ENCODE results near the gene SNX32.

Gene SNX32

DNA sequence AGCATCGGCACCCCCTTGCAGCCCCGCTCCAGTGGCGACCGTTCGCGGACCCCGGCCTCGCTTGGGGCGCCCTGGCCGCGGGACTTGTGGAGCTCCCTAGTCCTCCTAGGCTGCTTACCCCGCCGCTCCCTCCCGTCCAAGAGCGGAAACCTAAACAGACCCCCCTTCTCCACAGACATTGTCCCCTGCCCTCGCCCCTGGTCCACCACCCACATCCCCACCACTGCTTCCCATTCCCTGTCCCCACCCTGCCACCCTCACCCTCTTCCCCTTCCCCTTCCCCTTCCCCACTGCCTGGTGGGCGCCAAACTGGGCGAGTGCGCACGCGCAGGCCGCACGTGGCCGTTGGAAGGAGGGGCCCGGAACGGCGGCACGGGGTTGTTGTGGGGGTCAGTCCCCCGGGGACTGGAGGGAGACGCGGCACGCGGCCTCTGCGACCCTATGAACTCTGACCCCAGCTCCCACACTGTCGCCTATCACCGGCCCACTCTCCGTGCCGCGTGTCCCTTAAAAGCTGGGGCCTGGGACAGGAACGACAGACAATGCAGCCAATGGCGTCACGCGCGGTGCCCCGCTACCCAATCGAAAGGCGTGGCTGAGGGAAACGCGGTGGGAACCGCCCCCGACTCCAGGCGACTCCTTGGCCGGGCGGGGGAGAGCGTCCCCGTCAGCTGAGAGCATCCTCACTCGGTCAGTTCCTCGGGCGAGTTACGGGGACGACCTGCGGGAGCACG, at the start of gene SNX32:
Gene SNX32 (plus strand): TSS at position 667 of the 734 bp plus-strand sequence. CDS start 103 bp downstream, outside the sequence.
- peak; percentile 37 for DNase-seq (ENCODE audit: low read depth)

DNA sequence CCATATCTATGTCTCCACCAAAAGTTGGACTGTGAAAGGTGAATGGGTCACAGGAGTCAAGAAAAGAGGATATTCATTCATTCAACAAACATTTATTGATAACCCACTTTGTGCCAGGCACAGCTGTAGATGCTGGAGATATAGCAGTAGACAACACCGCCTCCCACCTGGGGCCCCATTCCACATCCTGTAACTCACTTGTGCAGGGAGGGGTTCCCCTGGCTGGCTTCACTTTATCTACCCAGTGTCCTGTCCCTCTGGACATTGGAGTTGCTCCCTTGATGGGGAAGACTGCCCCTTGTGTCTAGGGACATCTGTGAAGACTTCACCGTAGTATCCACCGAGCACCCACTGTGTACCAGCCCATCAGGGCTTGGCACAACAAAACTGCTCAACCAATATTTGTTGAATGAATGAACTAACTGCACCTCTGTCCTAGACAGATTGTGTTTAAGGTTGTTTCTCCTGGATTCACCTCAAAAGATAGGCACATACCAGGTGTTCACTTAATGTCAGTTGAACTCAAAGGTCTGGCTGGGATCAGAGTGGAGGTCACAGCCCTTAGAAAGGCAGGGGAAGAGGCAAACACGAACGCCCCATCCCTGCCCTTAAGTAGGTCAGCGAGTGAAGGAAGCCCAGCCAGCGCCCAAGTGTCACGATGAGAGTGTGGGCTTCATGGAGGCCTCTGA, 48.3 kb upstream of the SNX32 start:
- no peak for DNase-seq (ENCODE audit: low read depth)

DNA sequence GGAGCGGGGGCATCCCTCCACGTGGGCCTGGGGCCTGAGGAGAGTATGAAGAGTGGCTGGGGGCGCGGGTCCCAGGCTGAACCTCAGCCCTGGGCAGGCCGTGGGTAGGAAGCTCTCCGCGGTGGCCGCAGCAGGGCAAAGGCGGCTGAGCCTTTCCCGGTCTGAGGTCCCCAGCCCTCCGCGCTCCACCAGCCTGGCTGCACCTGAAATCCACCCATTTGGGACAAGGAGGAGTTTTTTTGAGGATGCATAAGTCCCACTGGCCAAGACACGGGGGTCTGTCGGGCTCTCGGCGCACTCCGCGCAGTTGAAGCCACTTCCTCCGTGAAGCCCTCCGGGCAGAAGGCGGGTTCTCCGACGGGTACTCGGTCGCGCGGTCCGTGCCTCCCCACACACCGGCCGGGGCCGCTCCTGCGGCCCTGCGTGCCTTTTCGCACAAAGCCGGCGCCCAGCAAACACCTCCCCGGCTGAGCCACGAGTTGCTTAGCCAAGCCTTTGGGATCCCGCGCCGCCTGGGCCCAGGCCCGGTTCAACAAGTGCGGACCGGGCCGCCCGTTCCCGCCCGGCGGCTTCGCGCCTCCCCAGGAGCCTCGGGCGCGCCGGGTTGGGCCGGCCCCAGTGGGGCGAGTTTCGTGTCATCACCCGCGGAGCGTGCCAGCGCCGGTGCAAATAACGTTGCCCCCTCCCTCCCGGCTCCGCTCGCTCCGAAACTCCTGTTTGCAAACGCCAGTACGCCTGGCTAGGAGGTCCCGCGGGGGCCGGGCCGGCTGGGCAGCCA, 47.6 kb upstream of the SNX32 start:
- no peak for DNase-seq (ENCODE audit: low read depth)

DNA sequence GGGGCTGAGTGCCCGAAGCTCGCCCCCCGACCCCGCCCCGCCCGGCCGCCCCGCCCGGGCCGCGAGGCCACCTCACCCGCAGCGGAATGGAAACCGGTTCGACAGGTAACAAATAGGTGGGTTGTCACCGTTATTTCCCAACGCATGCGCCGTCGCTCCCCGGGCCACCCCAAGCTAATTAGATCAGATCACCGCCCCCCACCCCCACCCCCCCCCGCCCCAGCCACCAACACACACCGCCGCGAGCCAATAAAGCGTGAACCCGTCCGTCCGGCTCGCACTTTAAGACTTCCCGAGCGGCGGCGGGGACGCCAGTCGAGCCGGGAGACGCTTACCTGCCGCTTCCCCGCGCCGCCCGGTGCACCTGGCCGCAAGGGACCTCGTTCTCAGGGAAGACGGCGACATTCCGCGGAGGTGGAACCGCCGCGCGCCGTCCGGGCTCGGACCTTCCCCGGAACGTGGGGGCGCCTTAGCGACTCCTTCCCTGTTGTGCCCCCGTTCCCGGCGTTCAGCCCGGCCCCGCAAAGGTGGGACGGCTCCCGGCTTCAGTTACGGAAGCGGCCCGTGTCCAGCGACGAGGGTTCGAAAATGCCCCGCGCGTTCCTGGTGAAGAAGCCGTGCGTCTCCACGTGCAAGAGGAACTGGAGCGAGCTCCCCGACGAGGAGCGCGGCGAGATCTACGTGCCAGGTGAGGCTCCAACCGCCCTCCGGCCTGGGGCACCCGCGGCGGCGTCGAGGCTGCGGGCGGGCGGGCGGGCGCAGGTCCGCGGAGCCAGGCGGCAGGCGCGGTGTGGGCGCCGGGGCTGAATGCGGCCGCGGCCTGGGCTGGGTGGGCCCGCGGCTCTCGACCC, 46.8 kb upstream of the SNX32 start, which contains the start of gene OVOL1:
Gene OVOL1 (plus strand): TSS at position 278 of the 851 bp plus-strand sequence. CDS start 311 bp downstream, at position 589.
- no peak for DNase-seq (ENCODE audit: low read depth)

DNA sequence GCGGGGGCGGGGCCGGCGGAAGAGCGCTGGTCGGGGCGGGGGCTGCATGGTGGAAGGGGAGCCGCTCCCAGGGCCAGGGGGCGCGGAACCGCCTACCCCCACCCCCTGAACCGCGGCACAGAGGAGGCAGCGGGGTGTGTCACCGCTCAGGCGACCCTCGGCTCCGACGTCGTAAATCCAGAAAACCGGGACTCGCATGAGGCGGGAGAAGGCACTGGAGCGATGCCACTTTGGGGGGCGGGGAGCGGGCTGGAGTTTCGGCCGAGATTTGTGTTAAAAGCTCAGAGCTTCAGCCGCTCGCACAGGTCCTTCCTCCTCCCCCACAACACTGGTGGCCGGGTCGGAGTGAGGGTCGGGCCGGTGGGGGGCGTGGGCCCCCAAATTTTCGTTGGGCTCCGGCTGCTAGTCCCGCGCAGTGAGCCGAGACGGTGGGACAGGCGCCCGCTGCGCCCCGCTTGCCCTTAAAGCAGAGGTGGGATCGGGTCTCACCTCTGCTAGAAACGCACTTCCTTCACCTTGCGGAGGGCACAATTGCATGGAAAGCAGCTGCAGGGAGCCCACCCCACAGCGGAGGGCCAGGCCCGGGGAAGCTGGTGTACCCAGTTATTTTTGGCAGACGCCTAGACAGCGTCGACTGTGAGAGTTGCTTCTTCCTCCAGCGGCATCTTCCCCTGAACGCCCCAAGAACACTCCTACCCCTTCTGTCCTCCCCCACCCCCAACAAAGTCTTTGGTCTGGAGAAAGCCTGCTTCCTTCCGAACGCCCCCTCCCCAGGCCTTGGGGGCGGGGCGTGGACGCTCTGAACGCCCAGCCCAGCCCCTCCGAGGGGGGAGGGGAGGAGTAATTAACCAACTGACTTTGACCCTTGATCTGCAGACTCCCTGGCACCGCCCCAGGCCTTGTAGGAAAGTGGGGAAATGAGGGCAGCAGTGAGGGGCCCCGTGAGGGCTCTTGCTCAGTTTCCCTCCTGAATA, 45.8 kb upstream of the SNX32 start:
- DNase-seq (ENCODE audit: low read depth) = no peak

DNA sequence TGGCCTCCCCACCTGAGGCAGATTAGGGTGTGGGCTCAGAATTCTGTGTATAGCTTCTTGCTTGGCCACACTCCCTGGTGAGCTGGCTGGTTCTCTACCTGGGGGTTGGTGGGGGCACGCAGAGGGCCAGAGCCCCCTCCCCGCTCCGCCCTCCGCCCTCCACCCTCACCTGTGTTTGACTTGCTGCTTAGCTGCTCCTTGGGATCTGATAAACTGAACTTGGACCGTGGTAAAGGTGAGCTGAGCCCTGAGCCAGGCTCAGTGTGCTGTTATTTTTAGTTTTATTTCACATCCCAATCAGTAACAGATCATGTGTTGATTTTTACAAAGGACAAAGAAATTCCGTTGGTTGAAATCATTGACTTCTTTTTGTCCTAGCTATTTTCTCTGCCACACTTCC, 44.9 kb upstream of the SNX32 start:
- DNase-seq (ENCODE audit: low read depth) = no peak

DNA sequence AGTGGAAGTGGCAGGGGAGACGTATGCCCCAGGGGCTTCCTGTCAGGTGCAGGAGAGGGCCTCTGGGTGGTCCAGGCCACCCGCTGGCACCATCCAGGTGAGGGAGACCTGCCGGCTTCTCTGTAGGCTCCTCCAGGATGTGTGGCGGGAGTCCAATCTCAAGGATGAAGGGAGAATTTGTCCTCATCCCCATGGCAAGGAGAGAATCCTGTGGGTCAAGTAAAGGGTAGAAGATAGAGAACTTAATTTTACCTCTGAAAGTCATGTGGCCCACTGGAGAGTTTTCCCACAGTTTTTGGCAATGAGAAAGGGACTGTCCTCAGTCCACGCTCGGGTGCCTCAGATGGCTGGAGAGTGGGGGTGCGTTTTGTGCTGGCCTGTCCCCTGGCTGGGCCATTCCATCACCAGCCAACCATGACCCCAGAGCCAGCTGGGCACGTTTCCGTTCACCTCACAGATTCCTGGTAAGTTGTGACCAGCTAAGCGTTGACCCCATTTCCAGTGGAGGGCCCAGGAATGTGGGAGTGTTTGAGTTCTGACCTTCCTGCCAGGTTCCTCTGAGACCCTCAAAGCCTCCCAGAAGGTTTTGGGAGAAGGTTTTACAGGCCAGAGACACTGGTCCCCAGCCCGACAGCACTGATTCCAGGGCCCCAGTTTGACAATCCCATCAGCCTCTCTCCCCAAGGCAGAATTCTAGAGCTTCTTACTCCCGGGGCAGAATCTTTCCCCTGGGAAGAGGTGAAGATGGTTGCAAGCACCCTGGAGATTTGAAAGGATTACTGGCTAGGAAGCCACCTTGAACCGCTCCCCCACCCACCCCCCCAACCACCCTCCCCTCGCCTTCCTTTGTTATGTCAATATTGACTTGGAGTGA, 44.3 kb upstream of the SNX32 start:
- no peak for DNase-seq (ENCODE audit: low read depth)

DNA sequence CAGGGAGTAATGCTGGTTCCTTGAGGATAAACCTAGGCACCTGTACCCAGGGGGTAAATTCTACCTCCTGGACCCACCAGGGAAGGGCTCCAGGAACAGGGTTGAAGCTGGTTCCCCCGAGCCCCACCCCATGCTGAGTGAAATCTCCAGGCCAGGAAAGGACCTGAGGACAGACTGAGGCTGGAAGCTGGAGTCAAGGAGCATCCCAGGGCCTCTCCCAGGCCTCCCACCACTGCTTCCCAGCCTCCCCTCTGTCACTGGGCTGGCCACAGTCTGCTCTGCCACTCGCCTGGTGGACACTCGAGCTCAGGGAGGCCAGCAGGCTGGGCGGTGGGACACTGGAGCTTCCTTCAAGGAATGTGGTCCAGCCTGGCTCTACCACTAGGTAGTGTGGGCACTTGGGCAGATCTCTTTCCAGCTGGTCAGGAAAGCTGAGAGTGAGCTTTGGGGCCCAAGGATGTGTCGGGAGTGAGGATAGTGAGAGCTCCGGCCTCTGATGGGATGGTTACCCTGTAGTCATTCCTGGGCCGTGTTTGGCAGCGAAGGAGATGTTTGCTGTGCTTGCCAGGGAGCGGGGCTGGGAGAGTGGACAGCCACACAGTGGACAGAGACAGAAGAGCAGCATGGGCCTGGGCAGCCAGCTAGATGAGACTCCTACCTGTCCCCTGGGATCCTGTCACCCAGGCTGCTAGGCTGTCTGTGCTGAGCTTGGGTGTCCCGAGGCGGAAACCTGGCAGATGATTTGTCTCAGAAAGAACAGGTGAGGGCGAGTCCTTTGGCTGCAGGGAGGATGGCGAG, 43.5 kb upstream of the SNX32 start:
- DNase-seq (ENCODE audit: low read depth) = no peak

DNA sequence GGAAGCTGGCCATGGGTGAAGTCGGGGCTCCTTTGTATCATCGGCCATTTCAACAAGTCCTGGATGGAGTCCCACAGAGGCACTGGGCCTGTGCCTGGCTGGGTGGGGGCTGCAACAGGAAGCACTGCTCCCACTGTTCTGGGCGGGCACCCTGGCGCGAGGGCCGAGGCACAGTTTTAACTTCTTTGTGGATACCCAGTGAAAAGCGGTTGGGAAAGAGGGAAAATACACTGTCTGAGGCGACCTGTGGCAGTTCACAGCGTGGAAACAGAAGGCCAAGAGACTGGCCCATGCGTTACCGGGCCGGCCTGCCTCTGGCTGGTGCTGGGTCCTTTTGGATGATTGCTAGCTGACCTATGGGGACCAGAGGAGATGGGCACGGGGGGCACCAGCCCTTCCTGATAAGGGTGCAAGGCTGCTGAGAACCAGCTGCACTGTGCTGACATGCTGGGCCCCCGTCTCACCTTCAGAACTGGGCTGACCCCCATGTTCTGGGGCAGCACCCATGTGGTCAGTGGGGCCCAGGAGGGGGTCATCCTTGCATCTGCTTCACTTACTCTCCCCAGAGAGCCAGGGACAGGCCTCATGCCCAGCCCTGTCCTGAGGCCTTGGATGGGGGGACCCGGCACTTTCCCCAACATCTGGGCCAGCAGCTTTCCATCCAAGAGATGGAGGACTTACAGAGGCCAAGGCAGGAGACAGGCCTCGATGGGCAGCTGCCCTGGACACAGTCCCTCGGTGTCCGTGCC, 42.7 kb upstream of the SNX32 start:
- DNase-seq (ENCODE audit: low read depth) = no peak

DNA sequence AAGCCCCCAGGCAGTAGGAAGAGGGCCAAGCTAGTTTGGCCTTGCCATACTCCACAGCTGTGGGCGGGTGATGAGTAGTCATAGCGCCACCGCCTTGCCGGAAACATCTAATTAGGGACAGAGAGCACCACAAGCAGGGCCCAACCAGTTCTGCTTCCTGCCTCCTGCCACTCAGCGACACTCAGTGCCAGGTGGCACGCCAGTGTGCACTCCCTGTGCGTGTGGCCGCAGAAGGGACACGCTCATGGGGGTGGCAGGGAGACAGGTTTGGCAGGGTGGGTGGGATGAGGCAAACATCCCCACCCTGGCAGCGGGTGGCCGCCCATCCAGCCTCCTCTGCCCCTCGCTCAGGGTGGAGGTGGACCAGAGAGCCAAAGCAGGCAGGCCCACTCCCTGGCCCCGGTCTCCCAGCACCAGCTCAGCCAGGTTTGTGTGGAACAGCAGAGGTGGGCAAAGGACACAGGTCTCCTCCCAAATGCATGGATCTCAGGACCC, 42.0 kb upstream of the SNX32 start:
- no peak for DNase-seq (ENCODE audit: low read depth)

DNA sequence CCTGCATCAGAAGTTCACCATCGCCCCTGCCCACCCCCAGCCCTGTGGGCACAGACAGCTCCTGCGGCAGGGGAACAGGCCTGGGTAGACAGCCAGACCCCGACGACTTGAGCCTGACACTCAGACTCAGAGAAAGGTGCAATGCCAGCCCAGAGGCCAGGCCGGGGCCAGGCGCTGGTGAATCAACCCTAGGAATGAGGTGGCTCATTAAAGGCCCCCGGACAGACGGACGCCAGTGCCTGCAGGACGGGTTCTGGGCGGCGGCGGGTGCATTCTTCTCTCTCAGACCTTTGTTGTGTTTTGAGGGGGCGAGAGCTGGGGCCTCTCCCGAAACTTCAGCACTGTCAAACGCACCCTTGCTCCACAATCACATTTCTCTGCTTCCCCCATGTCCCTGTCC, 41.3 kb upstream of the SNX32 start:
- DNase-seq (ENCODE audit: low read depth) = no peak

DNA sequence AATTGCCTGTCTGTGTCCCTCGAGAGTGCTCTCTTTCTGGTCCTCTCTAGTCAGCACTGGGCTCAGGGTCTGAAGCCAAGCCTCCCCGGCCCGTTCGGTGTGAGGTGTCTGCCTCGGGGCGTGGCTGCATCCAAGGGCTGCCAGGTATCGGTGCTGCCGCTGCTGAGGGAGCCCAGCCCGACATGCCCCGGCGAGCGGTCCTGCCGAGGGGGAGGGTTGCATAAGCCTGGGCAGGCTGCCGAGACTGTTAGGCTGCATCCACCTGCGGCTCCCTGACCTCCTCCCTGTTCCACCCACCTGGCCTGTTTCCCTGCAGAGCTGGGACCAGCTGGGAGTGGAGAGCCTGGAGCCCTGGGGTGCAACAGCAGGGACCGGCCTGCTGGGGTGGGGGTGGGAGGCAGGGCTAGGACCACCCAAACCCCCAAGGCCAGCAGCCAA, 40.6 kb upstream of the SNX32 start:
- DNase-seq (ENCODE audit: low read depth) = no peak

DNA sequence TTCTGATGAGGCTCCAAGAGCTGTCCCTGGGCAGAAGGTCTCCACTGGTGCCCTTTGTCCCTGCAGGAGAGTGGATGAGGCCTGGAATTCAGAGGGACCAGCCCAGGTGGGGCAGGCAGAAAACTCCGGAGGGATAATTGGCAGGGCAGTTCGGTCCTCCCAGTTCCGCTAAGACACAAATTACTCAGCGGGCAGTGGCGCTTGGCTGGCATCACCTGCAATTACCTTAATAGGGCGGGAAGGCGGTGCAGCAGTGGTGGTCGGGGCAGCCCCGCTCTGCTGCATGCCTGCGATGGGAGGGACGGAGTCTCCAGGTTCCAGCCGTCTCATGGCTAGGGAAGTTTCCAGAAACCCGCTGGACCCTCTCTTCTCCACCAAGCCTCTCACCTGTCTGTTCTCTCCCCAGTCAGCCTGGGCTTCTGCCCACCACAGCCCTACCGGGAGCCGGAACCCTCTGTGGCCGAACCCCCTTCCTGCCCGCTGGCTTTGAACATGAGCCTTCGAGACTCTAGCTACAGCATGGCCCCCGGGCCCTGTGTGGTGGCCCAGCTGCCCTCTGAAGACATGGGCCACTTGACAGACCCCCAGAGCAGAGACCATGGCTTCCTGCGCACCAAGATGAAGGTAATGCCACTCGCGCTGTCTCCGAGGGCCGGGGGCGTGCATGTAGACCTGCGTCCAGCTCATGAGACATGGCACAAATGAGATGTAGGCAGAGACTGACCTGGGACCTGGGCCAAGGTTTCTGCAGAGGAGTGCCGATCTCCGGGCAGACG, 40.0 kb upstream of the SNX32 start:
- no peak for DNase-seq (ENCODE audit: low read depth)

DNA sequence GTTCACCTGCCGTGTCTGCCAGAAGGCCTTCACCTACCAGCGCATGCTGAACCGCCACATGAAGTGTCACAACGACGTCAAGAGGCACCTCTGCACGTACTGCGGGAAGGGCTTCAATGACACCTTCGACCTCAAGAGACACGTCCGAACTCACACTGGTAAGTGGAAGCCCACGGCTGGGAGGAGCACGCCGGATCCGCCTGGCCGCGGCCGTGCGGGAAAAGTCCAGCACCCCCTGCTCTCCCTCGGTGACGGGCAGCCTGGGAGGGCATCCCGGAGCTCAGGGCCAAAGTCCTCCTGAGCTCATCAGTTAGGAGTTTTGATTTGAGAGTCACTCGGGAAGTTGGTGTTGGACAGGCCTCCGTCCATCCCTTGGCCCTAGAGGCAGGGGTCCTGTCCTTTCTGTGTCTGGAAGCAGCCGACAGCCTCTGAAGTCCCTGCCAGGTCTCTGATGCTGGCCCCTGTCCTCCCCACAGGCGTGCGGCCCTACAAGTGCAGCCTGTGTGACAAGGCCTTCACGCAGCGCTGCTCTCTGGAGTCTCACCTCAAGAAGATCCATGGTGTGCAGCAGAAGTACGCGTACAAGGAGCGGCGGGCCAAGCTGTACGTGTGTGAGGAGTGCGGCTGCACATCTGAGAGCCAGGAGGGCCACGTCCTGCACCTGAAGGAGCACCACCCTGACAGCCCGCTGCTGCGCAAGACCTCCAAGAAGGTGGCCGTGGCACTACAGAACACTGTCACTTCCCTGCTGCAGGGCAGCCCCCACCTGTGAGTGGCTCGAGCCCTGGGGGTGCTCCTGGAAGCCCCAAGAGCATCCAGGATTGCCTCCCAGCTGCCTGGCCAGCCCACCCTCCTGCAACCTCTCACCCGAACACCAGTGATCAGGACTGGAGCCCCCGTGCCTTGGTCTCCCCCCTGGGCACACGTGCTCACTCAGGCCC, 38.9 kb upstream of the SNX32 start:
- DNase-seq (ENCODE audit: low read depth) = no peak

DNA sequence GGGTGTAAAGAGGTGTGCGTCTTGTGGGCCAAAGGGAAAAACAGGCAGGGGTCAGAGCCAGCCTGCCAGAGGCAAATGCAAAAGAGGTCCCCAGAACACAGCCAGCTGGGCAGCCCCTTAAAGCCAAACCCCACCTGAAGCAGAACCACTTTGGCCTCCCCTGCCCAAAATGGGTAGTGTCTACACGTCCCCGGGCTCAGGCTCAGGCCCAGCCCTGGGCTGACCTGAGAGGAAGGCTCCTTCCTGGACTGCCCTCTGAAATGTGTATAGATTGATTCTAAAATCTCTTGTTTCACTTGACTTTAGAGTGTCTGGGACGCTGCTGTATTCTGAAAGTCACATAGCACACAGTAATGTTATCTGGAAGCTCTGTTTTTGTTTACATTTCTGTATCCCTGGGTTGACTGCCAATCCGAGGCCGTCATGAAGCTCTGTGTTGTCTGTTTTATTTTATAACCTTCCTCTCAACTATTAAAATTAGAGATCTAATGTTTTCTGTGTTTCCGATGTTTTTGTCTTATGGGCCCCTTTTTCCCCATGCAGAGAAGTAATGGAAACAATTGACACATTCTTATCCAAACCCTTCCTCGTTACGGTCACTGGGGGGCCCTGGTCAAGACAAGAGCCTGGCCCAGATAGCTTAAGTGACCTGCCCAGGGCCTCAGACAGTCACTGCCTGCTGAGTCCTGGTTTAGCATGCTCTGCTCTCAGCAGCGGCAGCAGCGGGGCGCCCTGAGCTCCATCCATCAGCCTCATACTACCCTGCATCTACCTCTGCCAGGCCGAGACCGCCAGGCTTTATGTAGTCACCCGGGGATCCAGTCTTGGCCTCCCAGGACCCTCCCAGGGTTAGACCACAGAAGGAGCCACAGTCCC, 36.8 kb upstream of the SNX32 start:
- no peak for DNase-seq (ENCODE audit: low read depth)
